NCI-H2227 treated with DMSO at 0.1 percent for 48 hours (cell line): Measurements from ENCODE around the gene KLF1.
"Not testable (repeated sequence)": the region's sequence is repeated elsewhere in the genome, so short reads cannot be mapped to it uniquely, and the experiment has no call there.

Source experiments
- DNase-seq: peaks from one replicate; lab custom pipeline; 2025; lab: John Stamatoyannopoulos, UW

KLF1 gene

DNA sequence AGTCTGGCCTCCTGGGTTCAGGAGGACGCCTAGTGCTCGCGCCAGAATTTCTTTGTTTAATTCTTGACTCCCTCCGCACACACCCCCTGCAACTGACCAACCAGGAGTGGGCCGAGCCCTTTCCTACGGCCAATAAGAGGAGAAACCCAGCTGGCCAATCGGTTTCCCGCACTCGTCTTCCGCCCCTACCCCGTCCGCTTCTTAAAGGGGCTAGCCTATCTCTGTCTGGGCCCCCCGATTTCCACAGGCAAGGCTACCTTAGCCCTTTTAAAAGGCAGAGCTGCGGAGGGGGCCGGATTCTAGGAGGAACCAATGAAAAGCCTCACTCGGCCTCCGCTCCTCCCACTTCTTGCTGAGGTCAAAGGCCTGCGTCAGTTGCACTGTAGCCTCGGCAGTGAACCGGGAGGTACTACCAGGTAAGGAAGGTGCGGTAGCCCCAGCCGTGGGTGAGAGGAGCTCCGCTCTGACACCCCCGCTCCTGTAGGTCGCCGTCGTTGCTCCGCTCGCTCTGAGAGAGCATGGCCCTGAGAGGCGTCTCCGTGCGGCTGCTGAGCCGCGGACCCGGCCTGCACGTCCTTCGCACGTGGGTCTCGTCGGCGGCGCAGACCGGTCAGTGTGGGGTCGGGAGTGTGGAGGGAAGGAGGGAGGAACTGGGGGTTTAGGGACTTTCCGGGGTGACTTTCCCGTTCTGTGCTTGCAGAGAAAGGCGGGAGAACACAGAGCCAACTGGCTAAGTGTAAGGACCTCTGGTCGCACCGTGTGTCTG is 4.0 kb upstream of the KLF1 start, which contains the start of gene GCDH:
Gene GCDH, plus strand, starts transcription at position 374 of the 766 bp plus-strand sequence. Its CDS starts 145 bp downstream, at position 519.
- peak; percentile 97 for DNase-seq

DNA sequence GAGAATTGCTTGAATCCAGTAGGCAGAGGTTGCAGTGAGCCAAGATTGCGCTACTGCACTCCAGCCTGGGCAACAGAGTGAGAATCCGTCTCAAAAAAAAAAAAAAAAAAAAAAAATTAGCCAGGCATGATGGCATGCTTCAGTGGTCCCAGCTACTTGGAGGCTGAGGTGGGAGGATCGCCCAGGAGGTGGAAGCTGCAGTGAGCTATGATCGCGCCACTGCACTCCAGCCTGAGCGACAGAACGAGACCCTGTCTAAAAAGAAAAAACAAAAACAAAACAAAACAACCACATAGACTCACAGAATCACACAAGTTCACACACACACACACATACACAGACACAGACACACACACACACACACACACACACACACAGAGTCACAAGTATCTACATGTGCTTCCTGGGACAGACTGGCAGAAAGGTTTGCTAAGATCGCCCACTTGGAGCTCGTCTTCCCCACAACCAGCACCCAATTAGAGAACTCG is 3.3 kb upstream of the KLF1 start:
- DNase-seq: not testable (repeated sequence)

DNA sequence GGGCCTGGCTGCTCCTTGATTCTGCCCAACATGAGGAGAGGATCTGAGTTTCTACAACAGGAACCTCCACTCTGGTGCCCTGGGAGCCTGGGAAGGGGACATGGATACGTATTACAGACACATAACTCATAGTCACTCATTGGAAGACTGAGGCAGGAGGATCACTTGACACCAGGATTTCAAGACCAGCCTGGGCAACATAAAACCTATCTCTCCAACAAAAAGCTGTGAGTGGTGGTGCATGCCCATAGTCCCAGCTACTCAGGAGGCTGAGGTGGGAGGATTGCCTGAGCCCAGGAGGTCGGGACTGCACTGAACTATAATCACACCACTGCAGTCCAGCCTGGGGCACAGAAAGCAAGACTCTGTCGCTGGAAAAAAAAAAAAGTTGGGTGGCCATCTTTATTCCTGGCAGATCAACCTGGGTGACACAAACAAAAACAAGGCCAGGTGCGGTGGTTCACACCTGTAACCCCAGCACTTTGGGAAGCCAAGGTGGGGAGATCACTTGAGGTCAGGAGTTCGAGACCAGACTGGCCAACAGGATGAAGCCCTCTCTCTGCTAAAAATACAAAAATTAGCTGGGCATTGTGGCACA is 1.1 kb upstream of the KLF1 start:
- no peak for DNase-seq

DNA sequence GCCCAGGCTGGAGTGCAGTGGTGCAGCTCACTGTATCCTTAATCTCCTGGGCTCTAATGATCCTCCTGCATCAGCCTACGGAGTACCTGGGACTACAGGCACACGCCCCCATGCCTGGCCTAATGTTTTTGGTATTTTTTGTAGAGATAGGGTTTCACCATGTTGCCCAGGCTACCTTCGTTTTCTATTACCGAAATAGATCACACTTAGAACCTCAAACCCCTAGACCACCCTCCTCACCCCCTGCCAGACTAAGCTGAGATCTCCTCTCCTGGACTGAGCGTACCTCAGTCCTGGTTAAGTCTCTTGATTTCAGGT is 391 bp downstream of the KLF1 start:
- DNase-seq: no peak

DNA sequence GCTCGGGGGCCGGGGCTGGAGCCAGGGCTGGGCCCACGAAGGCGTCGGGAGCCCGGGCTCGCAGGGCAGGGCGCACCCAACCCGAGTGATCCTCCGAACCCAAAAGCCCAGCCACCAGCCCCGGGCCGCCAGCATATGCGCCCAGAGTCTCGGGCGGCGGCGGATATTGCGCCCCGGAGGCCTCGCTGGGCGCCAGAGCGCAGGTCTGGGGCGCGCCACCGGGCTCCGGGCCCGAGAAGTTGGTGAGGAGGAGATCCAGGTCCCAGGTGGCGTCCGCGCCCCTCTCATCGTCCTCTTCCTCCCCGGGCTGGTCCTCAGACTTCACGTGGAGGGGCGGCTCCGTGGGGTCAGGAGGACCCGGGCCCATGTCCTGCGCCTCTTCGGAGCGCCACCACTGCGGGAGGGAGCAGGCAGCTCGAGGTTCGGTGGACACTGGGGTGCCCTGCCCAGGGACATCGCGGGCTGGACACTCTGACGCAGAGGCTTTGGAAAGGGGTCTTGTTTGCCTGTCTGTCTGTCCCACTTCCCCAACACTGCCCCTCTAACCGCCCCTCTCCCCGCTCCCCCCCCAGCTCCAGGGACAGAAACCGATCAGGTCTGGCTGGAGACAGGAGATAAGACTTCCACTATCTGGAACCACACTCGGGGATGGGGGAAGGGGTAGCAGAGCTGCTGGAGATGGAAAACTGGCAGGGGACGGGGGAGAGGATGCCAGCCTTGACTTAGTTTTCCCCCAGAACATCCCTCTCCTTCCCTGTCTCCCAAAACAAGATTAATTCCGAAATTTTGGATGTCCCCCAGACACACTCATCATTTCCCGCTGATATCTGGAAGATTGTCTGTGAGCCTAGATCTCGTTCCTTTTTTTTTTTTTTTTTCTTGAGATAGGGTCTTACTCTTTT is 1.0 kb downstream of the KLF1 start:
- no peak for DNase-seq

DNA sequence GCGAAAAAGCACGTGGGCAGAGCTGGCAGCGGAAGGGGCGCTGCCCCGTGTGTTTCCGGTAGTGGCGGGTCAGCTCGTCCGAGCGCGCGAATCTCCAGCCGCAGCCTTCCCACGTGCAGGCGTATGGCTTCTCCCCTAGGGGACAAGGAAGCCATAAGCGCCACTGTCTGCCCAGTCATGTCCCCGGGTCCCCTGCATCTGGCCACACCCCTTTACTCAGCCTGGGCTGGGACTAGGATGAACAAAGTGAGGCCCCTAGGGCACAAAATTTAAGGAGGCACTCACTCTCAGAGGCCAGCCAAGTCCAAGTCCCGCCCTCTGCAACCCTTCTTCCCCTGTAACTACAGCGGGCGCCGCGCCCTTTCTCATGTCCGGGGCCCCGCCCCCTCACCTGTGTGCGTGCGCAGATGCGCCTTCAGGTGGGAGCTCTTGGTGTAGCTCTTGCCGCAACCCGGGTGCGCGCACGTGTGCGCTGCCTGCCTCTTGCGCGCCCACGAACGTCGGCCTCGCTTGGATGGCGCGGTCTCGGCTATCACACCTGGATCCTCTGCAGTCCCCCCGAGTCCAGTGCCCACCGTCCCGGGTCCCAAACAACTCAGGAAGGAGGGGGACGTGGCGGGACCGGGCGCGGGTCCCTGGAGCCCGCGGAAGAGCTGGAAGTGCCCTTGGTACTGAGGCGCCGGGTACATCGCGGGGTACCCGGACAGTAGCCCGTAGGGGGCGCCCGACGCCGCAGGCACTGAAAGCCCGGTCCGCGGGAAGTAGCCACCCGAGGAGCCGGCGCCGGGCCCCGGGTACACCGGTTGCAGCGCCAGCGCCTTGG is 1.9 kb downstream of the KLF1 start:
- DNase-seq: peak; percentile 26

DNA sequence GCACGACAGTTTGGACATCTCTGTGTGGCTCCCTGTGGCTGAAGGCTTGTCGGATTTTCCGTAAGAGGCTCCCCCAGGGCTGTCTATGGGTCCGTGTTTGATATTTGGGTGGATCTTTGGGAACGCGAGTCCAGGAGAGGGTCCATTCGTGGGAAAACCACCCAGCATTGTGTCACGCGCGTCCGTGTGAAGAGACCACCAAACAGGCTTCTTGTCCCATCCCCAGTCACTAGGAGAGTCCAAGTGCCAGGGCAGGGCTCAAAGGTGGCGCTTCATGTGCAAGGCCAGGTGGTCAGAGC is 2.4 kb downstream of the KLF1 start:
- DNase-seq: no peak

DNA sequence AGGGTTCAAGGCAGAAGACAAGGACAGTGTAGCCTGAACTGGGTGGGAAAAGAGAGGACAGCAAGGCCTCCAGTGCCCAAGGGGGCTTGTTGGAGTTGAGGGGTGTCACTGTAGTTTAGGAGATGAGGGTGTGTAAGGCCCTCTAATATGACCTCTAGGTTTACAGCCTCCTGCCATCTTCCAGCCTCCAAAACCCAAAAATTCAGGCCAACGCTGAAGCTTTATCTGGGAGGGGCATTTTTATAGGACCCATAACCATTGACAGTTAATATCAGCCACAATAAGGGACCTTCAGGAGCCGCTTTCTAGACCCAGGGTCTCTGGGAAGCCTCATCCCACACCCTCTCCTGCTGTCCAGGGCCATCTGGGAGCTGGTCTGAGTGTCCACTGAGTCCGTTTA is 2.8 kb downstream of the KLF1 start:
- no peak for DNase-seq

DNA sequence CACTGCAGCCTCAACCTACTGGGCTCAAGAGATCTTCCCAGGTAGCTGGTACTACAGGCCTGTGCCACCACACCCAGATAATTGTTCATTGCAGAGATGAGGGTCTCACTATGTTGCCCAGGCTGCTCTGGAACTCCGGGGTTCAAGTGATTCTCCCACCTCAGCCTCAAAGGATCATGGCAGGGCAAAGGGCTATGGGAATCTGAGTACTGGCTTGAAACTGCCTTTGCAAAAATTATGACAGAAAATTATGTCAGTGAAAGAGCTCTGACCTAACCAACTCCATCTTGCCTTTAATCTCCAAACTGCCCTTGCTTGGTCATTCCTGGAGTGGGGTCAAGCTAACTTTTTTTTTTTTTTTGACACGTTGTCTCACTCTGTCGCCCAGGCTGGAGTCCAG is 4.4 kb downstream of the KLF1 start:
- no peak for DNase-seq

DNA sequence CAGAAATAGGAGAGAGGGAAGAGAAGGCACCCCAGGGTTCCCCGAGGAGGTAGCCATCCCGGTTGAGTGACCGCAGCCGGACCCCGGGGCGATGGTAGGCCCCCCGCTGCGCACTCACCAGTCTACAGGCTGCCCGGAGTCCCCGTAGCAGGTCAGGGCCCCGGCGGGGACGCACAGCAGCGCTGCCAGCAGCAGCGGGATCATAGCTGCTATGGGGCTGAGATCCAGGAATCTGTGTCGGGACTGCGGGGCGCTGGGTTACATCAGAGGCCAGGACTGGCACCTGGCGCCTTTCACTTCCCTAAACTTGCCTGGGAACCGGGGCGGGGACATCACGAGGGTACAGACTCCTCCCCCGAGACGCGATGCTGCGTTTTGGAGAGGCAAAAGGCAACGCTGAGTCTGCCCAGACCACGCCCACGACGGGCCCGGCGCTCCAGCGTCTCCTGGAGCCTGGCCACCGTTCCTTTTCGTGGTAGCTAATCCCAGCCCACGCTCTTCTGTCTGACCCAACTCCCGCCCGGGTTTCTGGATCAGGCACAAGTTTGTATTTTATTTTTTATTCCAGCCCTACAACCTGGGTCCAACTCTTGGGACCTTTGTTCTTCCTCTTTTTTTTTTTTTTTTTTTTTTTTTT is 5.7 kb downstream of the KLF1 start, which contains the start of gene DNASE2:
Gene DNASE2, minus strand, starts transcription at position 278 of the 637 bp plus-strand sequence. Its CDS starts 74 bp downstream, at position 204.
- DNase-seq: peak; percentile 83

DNA sequence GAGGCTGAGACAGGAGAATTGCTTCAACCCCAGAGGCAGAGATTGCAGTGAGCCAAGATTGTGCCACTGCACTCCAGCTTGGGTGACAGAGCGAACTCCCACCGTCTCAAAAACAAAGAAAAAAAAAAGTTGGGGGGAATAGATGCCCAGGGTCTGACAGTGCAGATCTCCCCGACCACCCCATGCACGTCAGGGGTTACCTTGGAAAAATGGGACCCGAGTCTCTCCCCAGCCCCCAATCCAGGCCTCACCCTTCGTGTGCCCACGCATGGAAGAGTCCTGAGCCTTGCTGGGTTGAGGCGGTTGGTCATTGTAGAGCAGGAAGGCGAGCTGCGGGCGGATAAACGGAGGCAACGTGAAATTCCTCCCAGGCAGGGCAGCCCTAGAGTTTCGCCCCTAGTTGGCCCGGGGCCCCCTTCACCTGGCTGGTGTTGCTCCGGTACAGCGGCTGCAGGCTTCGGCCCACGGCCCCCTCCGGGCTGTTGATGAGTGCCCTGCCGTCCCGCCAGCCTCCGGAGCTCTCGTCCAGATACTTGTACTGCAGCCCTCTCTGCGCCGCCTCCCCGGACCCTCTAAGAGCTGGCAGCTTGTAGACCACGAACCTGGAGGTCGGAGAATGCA is 6.3 kb downstream of the KLF1 start:
- DNase-seq: no peak

DNA sequence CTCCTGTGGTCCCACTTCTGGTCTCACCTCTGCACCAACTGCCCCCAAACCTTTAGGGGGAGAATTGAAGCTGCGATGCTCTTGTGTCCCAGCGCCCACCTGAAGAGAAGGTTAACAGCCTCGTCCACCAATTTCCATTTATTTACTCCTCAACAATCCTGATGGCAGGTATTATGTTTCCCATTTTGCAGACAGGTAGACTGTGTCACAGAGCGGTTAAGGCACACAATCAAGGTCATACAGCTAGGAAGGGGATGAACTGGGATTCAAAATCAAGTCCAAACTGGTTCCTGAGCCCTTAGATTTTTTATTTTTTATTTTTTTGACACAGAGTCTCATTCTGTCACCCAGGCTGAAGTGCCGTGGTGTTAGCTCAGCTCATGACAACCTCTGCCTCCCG is 11.9 kb downstream of the KLF1 start:
- no peak for DNase-seq

DNA sequence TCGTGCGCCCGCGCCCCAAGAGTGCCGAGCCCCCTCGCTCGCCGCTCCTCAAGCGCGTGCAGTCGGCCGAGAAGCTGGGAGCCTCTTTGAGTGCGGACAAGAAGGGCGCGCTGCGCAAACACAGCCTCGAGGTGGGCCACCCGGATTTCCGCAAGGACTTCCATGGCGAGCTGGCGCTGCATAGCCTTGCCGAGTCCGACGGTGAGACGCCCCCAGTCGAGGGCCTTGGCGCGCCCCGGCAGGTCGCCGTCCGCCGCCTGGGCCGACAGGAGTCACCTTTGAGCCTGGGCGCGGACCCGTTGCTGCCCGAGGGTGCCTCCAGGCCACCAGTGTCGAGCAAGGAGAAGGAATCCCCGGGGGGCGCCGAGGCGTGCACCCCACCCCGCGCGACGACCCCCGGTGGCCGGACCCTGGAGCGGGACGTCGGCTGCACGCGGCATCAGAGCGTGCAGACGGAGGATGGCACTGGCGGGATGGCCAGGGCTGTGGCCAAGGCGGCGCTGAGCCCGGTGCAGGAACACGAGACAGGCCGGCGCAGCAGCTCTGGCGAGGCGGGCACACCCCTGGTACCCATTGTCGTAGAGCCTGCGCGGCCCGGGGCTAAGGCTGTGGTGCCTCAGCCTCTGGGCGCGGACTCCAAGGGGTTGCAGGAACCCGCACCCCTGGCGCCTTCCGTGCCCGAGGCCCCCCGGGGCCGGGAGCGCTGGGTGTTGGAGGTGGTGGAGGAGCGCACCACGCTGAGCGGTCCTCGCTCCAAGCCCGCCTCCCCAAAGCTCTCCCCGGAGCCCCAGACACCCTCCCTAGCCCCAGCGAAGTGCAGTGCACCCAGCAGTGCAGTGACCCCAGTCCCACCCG is 12.9 kb downstream of the KLF1 start:
- no peak for DNase-seq

DNA sequence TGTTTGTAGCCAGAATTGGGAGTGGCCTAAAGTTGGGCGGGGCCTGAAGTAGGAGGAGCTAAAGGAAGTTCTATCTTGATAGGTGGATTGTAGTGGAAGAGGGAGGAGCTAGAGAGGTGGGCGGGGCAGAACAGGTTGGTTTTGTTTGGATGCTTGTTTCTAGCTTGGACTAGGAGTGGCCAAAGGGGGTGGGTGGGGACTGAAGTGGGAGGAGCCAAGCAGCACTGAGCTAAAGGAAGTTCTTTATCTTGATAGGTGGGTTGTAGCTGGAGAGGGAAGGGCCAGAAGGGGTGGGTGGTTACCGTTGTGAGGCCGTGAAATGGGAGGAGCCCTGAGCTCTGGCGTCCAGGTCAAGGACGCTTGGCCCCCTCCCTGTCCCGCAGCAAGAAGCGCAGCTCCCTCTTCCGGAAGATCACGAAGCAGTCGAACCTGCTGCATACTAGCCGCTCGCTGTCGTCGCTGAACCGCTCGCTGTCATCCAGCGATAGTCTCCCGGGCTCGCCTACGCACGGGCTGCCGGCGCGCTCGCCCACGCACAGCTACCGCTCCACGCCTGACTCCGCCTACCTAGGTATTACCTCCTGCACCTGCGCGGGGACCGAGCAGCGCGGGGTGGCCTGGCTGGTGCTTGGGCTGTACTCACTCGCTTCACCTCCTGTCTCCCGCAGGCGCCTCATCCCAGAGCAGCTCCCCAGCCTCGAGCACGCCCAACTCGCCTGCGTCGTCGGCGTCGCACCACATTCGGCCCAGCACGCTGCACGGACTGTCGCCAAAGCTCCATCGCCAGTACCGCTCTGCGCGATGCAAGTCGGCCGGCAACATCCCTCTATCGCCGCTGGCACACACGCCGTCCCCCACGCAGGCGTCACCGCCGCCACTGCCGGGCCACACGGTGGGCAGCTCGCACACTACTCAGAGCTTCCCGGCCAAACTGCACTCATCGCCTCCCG is 13.8 kb downstream of the KLF1 start:
- DNase-seq: no peak

DNA sequence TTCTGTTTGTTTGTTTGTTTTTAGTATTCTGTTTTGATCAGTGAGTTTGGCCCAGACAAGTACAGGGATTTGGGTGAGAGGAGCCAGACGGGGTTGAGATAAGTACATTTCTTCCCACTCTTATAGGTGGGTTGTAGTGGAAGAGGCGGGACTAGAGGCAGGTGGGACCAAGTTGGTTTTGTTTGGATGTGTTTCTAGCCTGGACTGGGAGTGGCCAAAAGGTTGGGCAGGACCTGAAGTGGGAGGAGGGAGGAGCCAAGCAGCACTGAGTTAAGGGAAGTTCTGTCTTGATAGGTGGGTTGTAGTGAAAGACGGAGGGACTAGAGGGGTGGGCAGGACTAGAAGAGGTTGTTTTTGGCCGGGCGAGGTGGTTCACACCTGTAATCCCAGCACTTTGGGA is 14.7 kb downstream of the KLF1 start:
- no peak for DNase-seq

DNA sequence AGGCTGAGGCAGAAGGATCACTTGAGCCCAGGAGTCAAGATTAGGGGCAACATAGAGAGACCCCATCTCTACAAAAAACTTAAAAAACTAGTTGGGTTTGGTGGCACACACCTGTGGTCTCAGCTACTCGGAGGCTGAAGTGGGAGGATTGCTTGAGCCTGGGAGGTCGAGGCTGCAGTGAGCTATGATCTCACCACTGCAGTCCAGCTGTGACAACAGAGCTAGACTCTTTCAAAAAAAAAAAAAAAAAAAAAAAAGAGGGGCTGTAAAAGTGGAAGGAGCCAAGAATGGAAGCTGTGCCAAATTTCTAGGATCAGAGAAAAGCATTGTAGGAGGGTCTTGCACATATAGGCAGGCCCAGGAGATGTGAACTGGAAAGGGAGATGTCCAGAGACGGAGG is 15.3 kb downstream of the KLF1 start:
- no peak for DNase-seq

DNA sequence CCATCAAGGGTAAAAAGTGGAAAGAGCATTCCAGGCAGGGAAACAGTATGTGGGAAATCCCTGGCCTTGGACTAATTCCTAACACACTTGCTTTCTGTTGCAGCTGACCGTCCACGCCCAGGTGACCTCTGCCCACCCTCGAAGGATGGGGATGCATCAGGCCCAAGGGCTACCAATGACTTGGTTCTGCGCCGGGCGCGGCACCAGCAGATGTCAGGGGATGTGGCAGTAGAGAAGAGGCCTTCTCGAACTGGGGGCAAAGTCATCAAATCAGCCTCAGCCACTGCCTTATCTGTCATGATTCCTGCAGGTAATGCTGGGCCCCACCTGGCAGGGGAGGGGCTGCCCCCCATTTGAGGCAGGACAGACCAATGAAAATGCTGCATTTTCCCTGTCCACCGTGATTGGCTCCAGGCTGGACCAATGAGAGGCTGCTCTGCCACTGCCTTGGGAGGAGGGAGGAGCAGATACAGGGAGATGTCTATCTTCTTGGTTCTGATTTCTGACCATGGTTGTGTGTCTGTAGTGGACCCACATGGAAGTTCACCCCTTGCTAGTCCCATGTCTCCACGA is 18.4 kb downstream of the KLF1 start:
- no peak for DNase-seq
